A673 (cell line): ENCODE results near the gene TMIGD3.

Source experiments
- CTCF ChIP-seq: fragments of 300-800, 200-600 bp; sonication (generic); conservative IDR thresholded peaks from 2 replicates; pipeline ENCODE4 v1.5.1; 2017; ENCODE audit warnings: low read depth, mild to moderate bottlenecking, antibody characterized with exemption, low read length, moderate library complexity, mixed read lengths
- EZH2 ChIP-seq: fragments of 200-600 bp; sonication (generic); IDR thresholded peaks from 2 replicates; pipeline ENCODE4 v1.6.1; 2017; ENCODE audit warnings: borderline replicate concordance, low read depth, mild to moderate bottlenecking, mixed read lengths, antibody characterized with exemption, low read length; ENCODE audit not compliant: poor library complexity, severe bottlenecking

GRCh38 chr1:111505641-111506119 lies 2.2 kb upstream of the TMIGD3 start:
- TF ChIP-seq CTCF = no peak
- TF ChIP-seq EZH2 = no peak
